MG63 (cell line): ENCODE data around the gene PLEKHM3. TPM values are rescaled to one million over a fixed set of nuclear protein-coding genes. Genes with fewer than 3 reads are reported as not detected.
A peak's percentile ranks its signal among the peaks of the same experiment; 100 is the strongest.
"Not testable (repeated sequence)": the region's sequence is repeated elsewhere in the genome, so short reads cannot be mapped to it uniquely, and the experiment has no call there.

Experiments
- DNase-seq: peaks from one replicate; pipeline ENCODE4 v3.0.0-alpha.2; 2020
- H3K27me3 ChIP-seq: fragments of 250-450 bp; sonication (Bioruptor Pico); 2 replicates; pipeline ENCODE4 v1.5.1; 2020; ENCODE audit warnings: mild to moderate bottlenecking, moderate library complexity
- H3K36me3 ChIP-seq: fragments of 250-450 bp; sonication (Bioruptor Pico); 2 replicates; pipeline ENCODE4 v1.5.1; 2020; ENCODE audit warnings: mild to moderate bottlenecking, moderate library complexity
- H3K4me3 ChIP-seq: fragments of 250-450 bp; sonication (Bioruptor Pico); 2 replicates; pipeline ENCODE4 v1.5.1; 2020; ENCODE audit warnings: mild to moderate bottlenecking, moderate library complexity
- H3K9me3 ChIP-seq: fragments of 250-450 bp; sonication (Bioruptor Pico); 2 replicates; pipeline ENCODE4 v1.5.1; 2020; ENCODE audit warnings: mild to moderate bottlenecking, moderate library complexity
- total RNA-seq: library from RNA; depleted of rRNA; stranded (reverse); fragments of >200 nt; shearing (Covaris generic); gene quantifications from 2 replicates; pipeline ENCODE4 v1.2.3, GENCODE V29; 2014; ENCODE audit warnings: low replicate concordance

The PLEKHM3 gene
- total RNA-seq, 1 experiment from 2014 or later: 6.4 TPM

DNA sequence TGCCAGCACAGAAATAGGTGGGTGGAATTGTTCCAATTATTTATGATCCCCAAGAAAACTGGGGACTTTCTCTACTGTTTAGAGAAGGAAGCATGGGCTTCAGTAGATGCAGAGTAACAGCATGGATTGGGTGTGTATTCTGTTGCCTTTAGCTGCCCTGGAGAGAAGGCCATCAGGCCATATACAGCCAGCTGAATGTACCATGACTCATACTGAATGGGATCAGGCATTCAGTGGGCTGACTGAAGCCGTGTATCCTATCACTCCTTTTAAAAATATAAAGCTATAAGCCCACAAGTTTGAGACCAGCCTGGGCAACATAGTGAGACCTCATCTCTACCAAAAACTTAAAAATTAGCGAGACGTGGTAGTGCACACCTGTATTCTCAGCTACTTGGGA lies 16.7 kb upstream of the PLEKHM3 start:
- Histone ChIP-seq H3K27me3 (no peaks in the 10 kb centered on the region), H3K9me3 (no peaks in the 10 kb centered on the region), H3K4me3 (no peak overlapping the region), H3K36me3 (no peaks in the 10 kb centered on the region)
- DNase-seq: peak; percentile 8

DNA sequence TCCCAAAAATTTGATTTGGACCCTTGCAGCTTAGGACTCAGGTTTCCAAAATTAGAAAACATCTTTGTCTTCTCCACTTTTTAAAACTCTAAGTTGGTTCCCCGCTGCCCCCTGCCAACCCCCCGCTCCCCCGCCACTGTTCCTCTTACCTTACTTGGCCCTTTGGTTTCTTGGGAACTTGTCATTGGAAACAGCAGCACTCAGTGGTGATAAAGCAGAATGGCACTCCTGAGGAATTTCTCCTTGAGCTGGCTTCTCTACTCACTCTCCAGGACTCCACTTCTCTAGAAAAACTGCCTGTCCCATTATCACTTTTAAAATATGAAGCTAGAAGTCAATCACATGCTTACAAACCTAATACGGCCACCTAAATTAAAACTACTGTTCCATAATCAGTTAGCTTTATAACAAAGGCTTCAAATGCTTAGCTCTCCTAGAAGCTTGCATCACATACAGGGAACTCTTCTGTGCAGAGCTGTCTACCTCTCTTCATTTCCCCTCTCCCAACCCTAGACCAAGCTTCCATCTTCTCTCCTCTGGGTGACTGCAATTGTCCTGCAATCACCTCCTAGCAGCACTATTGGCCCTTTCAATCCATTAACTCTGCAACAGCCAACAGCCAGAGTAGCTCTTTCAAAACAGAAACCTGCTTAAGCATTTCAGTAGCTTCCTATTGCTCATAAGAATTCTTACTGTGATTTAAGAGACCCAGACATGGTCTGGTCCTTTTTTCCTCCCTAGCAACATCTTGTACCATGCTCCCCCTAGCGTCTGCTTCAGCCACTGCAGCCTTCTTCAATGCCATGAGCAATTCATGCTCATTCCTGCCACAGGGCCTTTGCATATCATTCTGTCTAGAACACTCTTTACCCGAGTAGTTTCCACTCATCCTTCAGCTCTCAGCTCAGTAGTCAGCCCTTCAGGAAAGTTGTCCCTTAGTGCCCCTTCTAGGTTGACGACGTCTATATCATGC lies 15.2 kb upstream of the PLEKHM3 start:
- H3K27me3 ChIP-seq: no peaks in the 10 kb centered on the region
- peak; percentile 42 for DNase-seq
- H3K36me3 ChIP-seq: no peaks in the 10 kb centered on the region
- no peak overlapping the region for H3K4me3 ChIP-seq
- H3K9me3 ChIP-seq: no peaks in the 10 kb centered on the region

DNA sequence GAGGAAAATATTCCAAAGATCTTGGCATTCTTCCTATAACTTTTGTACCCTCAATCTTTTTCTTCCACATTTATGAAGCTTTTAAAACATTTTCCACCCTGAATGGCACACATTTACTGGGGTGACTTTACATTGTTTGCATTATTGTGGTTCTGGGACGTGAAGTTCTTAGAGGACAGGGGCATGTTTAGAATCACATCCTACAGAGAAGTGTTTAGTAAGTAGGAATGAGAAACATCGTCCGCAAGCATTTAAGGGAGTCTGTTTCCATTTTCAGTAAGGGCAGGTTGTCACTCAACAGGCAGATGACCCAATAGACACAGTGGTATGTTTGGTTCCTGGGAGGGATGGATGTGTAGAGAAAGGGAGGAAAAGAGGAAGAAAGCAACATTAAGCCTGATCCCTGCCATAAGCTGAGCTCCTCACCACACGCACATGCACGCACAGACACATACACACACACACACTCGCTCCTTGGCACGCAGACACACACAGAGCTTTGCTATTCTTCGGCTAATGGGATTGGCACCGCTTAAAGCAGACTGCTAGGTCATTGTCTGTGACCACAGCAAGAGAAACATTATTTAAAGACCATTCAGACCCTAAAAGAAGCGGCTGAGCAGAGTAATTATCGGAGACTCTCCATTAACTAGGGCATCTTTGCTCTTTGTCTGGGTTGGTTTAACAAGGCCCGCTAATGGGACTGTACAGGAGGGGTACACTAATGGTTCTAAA lies 14.2 kb upstream of the PLEKHM3 start:
- H3K4me3 ChIP-seq: no peak overlapping the region
- H3K36me3 ChIP-seq: no peaks in the 10 kb centered on the region
- H3K27me3 ChIP-seq: no peaks in the 10 kb centered on the region
- H3K9me3 ChIP-seq: no peaks in the 10 kb centered on the region; the same call in 1 of the 2 replicates
- no peak for DNase-seq

DNA sequence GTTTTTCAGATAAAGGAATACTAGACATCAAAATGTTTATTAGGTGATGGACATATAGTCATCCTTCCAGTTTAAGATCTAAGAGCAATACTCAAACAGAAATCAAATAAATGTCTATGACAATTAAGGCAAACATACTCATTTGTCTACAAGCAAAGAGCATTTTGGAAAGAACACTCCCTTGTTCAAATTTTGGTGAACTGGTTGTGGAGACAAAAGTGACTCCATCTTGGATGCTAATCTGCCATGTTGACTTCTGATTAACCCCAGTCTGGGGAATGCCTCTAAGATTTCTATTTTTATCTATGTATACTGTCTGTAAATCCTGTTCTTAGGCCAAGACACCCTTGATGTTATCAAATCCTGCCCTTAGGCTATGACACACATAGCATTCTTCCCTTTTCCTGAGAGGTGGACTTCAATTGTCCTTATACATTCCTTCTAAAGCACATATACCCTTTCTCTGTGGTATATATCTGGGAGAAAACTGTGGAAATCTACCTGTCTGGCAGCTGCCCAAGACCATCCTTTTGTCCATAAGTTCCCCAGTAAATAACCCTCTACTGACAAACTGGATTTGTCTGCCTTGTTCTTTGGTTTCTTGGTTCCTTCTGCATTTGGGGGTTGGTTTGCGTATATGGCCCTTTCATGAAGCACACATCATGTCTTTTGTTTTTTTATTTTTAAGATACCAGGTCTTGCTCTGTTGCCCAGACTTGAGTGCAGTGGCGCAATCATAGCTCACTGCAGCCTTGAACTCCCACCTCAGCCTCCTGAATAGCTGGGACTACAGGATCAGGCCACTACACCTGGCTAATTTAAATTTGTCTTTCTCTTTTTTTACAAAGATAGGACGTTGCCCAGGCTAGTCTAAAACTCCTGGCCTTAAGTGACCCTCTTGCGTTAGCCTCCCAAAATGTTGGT lies 12.5 kb upstream of the PLEKHM3 start:
- Histone ChIP-seq H3K27me3 (no peaks in the 10 kb centered on the region), H3K36me3 (no peaks in the 10 kb centered on the region)
- no peak for DNase-seq

DNA sequence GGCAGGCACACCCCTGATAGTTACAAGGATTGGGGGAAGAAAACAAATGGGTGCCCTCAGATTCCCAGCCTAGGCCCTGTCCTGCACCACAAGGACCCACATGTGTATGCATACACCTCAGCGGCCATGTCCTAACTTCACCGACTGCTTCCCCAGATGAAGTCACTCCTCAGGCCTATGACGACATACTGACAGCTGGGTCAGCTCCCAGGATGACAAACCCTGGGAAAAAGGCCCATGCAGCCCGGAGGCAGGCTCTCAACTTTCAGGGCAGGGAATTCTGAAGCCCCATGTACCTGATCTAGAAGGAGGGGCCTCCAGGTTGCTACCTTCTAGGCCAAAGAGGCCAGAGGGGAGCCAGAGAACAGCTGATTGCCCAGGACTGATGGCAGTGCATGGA lies 11.0 kb upstream of the PLEKHM3 start:
- Histone ChIP-seq H3K27me3 (no peaks in the 10 kb centered on the region), H3K9me3 (no peaks in the 10 kb centered on the region; the same call in 1 of the 2 replicates), H3K36me3 (no peaks in the 10 kb centered on the region), H3K4me3 (no peak overlapping the region)
- no peak for DNase-seq

More for the DNA sequence above, 12.5 kb upstream of the PLEKHM3 start:
- no peak overlapping the region for H3K4me3 ChIP-seq
- H3K9me3 ChIP-seq: no peaks in the 10 kb centered on the region; the same call in 1 of the 2 replicates

DNA sequence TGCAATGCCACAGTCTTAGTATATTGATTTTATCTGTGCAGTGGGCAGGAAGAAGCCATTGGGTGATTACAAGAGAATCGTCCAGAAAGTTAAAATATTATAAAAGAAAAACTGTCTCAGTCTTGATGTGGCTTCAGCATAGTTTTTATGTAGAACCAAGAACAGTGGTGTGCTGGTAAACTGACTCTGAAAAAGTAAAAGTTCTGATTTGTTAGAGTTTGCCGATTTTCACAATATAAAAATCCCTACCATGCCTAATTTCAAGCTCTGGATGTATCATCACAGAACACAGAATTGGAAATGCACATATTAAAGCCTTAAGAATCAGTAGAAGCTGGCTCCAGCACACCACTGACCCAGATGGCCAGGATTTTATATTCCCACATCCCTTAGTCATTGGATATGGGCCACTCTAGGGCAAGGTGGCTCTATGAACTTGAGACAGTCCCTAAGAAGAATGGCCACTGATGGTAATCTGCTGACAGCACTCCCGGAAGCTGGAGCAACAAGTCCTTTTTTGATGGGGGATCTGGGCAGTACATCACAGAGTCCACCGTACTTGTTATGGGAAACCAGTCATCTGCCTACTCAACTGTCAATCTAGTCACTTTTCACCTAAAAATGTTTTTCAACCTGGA lies 9.3 kb upstream of the PLEKHM3 start:
- no peaks in the 10 kb centered on the region for H3K27me3 ChIP-seq
- DNase-seq: no peak
- H3K9me3 ChIP-seq: no peaks in the 10 kb centered on the region; the same call in 1 of the 2 replicates
- no peaks in the 10 kb centered on the region for H3K36me3 ChIP-seq
- H3K4me3 ChIP-seq: no peak overlapping the region

DNA sequence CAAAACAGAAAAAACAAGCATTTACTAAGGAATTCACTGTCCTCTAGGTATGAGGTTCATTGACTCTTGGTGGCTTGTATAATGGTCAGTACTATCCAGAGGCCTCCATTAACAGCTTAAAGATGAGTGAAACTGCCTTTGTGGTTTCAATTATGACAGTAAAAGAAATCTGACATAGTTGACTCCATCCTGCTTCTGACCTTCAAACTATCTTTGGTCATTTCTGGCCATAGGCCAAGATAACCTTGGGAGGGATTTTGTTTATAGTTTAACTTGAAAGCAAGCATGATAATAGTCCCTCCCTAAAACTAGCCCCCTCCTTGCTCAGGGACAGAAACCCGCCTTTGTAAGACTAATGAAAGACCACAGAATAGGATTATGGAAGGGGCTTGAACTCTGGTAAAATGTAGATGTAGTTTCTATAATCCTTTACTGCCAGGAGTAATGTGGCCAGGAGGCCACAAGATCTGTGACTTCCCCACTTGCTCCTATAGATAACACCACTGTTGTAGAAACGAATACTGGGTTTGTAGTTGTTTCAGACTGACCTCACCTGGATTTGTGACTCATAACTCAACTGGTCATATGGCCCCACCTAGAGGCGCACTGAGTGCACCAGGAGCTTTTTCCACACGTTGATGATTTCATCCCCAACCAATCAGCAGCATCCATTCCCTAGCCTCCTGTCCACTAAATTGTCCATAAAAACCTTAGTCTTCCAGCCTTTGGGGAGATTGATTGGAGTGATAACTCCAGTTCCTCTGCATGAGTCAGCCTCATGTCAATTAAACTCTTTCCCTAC lies 8.6 kb upstream of the PLEKHM3 start:
- H3K36me3 ChIP-seq: no peaks in the 10 kb centered on the region
- DNase-seq: no peak
- no peak overlapping the region for H3K4me3 ChIP-seq
- H3K27me3 ChIP-seq: no peaks in the 10 kb centered on the region
- no peaks in the 10 kb centered on the region; the same call in 1 of the 2 replicates for H3K9me3 ChIP-seq

DNA sequence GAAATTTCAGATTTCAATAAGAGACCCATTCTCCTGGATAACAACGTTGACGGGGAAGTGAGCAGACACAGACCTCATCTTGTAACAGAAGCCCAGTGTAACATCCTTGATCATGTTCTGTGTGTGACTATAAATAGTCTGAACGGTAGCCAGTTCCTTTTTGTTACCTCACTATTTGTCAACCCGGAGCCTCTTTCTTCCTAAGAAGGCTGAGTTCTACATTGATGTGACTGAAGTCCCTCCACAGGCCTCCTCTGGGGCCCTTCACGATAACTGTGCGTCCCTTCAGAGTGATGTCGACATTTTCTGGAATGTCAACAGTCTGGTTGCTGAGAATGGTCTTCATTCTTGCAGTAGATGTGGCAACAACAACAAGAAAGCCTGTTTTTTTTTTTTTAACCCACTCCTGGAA lies 6.3 kb upstream of the PLEKHM3 start:
- Histone ChIP-seq H3K27me3 (no peaks in the 10 kb centered on the region), H3K9me3 (no peaks in the 10 kb centered on the region; the same call in 1 of the 2 replicates), H3K36me3 (no peaks in the 10 kb centered on the region), H3K4me3 (no peak overlapping the region)
- no peak for DNase-seq

DNA sequence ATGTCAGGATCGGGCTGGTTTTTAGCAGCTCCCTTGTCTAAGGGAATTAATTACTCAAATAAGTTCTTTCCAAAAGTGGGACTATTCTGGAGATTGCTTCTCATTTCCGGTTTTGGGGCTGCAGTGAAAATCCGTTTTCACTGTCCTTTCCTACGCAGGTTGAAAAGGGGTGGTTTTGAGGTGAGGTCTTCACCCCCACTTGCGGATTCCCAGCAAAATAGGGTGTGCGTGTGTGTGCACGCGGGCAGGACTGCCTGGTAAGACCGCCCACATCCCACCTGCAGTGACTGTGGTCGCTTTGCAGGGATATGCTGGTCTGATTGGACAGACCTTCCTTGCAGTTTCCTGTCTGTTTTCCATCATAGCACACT lies 472 bp upstream of the PLEKHM3 start:
- peak overlapping the region; percentile 84 for H3K4me3 ChIP-seq
- no peaks in the 10 kb centered on the region for H3K9me3 ChIP-seq
- H3K27me3 ChIP-seq: no peaks in the 10 kb centered on the region
- DNase-seq: peak; percentile 18
- no peaks in the 10 kb centered on the region for H3K36me3 ChIP-seq

DNA sequence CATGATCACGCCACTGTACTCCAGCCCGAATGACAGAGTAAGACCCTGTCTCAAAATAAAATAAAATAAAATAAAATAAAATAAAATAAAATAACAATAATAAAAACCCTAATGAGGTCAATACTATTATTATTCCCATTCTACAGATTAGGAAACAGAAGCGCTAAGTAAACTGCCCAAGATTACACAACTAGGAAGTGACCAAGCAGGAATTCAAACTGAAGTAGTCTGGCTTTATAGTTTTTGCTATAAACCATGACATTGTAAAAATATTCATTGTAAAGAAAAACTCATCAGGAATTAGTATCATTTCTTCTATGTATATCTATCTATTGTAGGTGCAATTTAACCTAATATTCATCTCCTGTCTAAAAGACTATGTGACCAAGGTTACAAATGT lies 1.2 kb downstream of the PLEKHM3 start:
- Histone ChIP-seq H3K27me3 (no peaks in the 10 kb centered on the region), H3K9me3 (no peaks in the 10 kb centered on the region), H3K4me3 (peak overlapping the region; percentile 84), H3K36me3 (no peaks in the 10 kb centered on the region)
- DNase-seq: no peak

DNA sequence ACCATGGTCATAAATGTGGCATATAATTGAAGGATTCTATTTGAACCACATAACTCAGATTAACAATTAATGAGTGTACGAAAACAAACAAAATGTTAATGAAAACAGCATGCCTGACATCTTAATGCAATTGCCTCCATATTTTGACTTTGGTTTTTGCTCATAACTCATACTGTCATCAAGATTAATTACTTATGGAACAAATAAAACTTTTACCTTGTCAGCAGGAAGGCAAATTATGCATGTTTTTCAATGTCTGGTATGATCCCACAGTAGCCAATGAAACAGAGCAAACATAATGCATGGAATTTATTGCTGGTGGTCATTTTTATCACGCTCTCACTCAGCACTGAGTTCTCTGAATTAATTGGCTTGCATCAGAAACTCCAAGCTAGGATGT lies 5.1 kb downstream of the PLEKHM3 start:
- Histone ChIP-seq H3K4me3 (no peak overlapping the region), H3K36me3 (no peaks in the 10 kb centered on the region), H3K27me3 (no peaks in the 10 kb centered on the region), H3K9me3 (no peaks in the 10 kb centered on the region)
- DNase-seq: no peak

DNA sequence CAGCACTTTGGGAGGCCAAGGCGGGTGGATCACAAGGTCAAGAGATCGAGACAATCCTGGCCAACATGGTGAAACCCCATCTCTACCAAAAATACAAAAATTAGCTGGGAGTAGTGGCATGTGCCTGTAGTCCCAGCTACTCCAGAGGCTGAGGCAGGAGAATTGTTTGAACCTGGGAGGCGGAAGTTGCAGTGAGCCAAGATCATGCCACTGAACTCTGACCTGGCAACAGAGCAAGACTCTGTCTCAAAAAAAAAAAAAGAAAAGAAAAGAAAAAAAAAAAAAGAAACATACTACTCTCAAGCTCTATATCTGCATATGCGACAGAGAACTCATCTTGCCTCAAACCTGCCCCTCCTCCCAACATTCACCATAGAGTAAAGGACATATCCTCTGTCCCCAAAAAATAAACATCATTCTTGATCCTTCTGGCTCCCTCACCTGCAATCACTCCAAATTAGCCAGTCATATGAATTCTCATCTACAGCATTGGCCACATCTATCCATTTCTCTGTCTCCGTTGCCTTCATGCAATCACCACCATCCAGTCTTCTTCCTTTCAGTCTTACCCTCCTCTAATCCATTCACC lies 7.1 kb downstream of the PLEKHM3 start:
- H3K27me3 ChIP-seq, H3K36me3 ChIP-seq, DNase-seq, H3K4me3 ChIP-seq, H3K9me3 ChIP-seq: not testable (repeated sequence)

DNA sequence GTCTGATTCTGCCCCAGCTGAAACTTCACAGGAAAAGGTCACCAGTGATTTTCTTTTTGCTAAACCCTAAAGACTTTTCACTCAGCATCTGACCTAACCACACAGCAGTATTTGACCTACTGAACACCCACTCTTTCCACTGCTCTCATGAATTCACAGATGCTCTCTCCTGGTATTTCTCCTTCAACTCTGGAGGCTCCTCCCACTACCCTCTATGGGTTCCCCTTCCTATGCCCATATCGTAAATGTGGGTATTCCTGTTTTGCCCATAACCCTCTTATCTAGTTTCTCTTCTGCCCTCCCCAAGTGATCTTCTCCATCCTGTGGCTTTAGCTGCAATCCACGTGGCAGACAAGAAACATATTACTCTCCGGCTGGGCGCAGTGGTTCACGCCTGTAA lies 7.6 kb downstream of the PLEKHM3 start:
- Histone ChIP-seq H3K27me3 (no peaks in the 10 kb centered on the region), H3K4me3 (no peak overlapping the region), H3K9me3 (no peaks in the 10 kb centered on the region), H3K36me3 (no peaks in the 10 kb centered on the region)
- no peak for DNase-seq

DNA sequence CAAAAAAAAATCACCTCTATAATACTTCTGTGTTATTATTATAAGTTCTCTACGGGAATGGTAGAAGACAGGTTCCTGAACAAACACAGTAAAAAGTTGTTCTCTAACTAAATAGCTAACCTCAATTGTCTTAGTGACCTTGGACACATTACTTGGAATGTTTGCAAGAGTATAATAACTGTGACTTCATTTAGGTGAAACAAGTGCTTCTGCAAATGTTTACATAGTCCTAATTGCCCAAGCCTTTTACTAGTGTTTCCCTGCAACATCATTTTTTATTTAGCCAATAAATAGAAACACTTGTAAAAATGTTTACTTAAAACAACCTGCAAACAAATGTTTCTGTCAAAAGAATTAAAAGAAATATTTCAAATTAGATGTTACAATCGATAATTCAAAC lies 9.9 kb downstream of the PLEKHM3 start:
- no peak overlapping the region for H3K4me3 ChIP-seq
- H3K36me3 ChIP-seq: no peaks in the 10 kb centered on the region
- DNase-seq: no peak
- H3K9me3 ChIP-seq: no peaks in the 10 kb centered on the region
- no peaks in the 10 kb centered on the region for H3K27me3 ChIP-seq
